ENCODE measurements around the gene CHI3L1.
A peak's percentile ranks its signal among the peaks of the same experiment; 100 is the strongest.
"Not testable (repeated sequence)": the region's sequence is repeated elsewhere in the genome, so short reads cannot be mapped to it uniquely, and the experiment has no call there.

Gene CHI3L1

DNA sequence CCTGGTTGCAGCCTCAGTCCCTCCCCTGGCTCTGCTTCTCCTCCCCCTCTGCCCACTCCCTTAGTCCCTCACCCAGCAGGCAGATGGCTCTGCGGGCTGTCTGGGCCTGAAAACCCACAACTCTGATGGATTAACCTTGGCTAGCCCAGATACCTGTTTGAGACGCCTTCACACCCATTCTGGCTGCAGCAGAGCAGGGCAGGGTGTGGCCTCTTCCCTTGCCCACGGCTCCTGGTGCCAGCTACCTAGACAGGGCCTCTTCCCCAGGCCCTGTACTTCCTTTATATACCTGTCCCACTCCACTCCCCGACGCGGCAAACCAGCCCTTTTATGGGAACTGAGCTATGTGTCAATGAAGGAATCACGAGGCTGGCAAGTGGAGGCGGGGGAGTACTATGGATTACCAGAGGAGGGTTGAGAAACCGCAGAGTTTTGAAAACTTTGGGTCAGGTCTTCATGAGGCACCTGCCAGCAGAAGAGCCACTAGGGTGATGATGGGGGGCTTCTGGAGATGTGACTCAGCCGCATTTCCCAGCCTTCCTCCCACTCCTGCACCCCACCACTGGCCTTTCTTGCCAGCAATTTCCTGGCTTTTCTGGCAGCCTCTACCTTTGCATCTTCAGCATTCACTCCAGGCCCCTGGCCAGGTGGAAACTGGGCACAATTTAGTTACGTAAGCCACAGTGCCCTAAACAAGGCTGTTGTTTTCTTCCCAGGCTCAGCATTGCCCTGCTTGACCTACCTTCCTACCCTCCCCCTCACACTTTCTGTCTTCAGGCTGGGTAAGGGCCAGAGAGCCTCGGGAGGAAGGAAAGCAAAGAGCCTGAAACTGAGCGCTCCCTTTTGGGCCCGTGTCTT, at the start of gene CHI3L1:
CHI3L1 (minus strand) TSS at position 259 of the 858 bp plus-strand sequence; CDS start at position 178, 81 bp downstream.
- no peak for DNase-seq

DNA sequence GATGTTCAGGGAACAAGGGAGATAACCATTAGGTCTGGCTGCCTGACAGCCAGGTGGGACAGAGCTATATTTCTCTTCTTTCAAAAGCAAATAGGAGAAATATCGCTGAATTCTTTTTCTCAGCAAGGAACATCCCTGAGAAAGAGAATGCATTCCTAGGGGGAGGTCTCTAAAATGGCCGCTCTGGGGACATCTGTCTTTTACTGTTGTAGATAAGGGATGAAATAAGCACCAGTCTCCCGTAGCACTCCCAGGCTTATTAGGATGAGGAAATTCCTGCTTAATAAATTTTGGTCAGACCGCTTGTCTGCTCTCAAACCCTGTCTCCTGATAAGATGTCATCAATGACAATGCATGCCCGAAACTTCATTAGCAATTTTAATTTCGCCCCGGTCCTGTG, 48.4 kb upstream of the CHI3L1 start:
- DNase-seq, result not testable (repeated sequence)

DNA sequence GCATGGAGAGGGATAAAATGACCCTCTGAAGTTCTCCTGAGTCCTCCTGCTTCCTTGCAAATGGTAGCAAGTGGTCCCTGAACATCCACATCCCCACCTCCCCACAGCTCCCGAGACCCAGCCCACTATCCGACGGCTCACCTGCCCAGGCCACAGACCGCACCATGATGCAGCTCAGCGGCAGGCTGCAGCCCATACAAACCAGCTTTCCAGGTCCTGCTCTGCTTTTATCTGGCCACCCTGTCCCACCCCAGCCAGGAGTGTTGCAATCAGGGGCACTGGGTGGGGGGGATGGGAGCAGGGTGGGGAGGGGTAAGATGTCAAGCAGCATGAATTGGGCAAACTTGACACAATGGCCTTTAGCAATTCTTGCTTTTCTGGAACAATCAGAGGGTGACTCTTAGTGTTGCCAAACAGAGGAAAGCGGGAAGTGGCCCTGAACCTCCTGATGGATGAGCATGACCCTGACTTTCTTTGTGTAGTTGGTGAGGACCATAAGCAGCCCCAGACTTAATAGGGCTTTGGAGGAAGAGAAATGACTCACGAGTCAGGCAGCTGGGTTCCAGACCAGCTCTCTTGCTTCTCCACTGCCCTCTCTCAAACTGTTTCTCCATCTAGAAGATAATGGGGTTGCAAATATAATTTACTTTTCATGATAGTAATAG, 43.1 kb upstream of the CHI3L1 start, which contains the start of gene CHIT1:
CHIT1 (minus strand) TSS at position 203 of the 665 bp plus-strand sequence; CDS start at position 166, 37 bp downstream.
- DNase-seq, result no peak

DNA sequence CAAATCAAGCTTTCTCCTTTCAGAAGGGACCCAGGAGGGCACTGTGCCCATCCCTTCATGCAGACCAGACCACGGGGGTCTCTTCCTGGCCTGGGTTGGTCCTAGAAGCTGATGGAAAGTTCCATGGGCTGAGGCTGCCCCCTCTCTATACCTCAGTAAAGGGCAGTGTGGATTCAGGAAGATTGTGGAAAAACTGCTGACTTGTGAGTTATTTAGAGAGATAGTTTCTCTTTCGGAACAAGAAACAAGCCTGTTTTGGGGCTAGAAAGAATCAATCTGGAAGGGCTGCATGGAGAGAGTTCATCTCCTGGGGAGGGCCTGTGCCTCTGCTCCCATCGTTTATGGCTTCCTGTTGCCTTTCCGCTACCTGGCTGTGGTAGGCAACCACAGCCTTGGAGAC, 42.2 kb upstream of the CHI3L1 start:
- DNase-seq, result no peak

DNA sequence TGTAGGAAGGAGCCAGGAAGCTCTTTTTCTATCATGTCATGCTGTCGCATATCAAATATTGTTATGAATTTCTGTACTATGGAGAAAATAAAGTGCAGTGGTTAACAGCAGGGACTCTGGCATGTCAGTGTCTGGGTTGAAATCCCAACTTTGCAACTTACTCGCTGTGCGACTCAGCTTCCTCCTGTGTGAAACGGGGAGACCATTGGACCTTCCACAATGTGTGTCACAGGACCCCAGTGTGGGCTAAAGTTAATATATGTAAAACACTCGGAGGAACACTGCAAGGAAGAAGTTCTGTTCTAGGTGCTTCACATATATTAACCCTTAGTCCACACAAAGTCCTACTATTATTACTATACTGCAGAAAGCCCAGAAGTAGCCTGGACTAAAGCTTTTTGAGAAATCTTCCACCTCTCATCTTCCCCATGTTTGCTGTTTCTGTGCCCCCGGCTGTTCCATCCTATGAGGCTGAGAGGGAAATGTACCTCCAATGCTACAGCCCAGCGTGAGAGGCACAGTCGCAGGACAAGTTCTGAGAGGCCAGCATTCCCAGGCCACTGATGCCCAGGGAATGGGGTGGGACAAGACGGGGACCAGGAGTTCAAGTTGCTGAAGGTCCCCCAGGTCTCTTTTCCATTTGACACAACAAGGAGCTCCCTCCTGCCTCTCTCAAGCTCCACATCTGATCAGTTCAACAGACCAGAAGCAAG, 41.0 kb upstream of the CHI3L1 start:
- DNase-seq, result no peak

DNA sequence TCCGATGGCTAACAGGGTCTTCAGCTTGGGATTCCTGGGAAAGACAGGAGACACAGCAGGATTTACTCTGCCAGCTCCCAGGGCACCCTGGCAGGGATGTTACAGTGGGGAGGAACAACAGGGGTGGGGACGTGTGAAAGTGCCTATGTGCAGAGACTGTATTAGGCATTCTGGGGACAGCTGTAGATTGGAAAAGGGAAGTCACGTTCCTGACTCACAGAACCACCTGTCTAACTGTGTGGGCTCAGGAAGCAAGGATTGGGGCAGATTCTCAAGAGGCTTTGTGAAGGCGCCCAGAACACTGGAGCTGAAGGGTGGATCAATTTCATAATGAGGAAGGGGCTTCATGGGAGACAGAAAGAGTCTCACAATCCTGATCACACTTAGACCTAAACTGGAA, 38.6 kb upstream of the CHI3L1 start:
- no peak for DNase-seq

DNA sequence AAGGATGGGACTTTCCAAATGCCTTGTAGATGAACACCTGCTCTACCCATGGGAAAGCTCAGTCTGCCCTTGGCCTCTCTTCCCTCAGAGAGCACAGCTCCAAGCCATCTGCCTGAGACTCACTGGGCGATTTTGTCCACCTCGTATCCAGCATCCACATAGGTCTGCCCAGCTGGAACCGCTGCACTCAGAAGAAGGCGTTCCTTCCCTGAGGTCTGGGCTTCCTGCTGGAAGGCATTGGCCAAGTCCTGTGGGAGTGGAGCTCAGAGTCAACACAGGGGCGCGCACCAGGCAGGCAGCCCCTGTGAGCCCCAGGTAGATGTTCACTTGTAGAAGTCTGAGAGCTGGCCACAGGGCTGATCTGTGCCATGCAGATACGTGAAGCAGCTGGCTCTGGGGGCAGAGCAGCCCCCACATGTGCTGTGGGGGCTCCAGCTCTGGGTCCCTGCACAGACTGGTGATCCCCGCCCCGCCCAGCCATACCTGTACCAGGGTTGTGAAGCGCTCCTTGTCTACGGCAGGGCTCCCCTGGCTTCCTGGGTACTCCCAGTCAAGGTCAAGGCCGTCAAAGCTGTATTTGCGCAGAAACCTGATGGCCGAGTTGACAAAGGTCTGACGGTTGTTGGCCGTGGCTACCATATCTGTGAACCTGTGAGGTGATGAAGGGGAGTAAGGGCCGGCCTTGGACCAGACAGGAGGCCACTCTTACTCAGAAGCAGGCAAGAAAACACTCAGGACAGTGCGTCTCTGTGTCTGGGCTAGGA, 36.7 kb upstream of the CHI3L1 start:
- no peak for DNase-seq

DNA sequence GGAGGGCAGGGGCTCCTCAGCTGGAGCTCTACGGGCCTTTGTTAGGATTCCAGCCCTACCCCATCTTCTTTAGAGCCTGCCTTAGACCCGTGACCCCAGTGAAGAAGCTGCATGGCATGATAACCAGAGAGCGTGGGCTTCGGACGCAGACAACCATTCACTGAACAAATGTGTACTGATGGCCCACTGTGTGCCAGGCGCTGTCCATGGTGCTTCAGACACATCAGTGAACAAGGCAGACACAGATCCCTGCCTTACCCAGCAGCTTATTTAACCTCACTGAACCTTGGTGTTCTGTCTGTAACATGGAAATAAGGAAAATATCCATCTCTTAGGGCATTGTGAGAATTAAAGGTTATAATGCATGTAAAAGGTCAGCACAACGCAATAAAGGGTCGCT, 33.4 kb upstream of the CHI3L1 start:
- peak; percentile 70 for DNase-seq

DNA sequence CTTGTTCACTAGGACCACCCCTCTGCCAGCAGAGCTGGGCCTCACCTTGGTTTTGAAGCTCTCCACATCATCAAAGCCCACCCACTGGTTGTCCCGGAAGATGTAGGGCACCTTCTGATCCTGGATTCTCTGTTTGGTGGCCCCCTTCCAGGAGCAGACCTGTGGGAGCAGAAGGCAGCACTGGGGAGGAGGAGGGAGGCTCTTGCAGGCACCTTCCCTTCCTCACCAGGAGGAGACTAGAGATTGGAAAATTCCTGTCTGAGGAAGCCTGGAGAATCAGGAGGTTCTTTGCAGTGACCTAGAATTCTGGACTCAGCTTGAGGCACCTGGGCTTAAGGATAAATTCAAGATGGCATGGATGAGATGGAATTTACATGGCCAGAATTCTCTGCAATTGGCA, 32.7 kb upstream of the CHI3L1 start:
- DNase-seq, result no peak

DNA sequence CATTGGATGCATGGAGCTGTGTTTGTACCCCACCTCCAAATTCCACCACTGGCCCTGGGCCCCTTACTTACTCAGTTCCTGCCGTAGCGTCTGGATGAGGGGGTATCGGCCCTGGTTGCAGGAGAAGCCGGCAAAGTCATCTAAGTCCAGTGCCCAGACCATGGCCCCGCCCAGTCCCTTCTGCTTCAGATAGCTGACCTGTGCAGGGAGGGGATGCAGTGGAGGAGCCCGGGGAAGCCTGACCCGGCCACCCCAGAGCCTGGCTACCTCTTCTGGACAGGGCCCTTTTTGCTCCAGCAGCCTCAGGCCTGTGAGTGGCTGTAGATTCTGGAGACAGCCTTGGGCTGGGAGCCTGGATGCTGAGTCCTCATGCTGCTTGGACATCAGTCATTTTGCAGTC, 31.2 kb upstream of the CHI3L1 start:
- DNase-seq, result no peak

DNA sequence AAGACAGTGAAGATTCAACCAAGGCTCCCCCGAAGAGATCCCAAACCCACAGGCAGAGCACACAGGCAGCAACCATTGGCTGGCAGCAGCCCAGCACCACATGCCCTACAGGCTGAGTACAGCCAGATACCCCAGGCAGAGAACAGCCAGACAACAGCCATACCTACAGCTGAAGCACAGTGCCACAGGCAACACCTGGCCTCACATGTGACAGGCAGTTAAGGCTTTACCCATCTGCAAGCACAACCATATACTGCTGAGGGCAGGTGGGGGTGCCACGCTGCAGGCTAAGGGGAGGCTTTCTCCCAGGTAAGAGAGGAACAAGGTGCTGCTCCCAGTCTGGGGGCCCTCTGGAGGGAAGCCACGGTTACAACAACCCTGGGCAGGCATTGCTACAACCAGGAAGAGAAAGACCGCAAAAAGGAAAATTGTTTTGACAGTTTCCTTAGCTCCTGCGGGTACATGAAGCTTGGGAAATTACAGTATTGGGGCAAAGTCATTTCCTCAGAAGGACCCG, 30.7 kb upstream of the CHI3L1 start:
- DNase-seq, result peak; percentile 66

DNA sequence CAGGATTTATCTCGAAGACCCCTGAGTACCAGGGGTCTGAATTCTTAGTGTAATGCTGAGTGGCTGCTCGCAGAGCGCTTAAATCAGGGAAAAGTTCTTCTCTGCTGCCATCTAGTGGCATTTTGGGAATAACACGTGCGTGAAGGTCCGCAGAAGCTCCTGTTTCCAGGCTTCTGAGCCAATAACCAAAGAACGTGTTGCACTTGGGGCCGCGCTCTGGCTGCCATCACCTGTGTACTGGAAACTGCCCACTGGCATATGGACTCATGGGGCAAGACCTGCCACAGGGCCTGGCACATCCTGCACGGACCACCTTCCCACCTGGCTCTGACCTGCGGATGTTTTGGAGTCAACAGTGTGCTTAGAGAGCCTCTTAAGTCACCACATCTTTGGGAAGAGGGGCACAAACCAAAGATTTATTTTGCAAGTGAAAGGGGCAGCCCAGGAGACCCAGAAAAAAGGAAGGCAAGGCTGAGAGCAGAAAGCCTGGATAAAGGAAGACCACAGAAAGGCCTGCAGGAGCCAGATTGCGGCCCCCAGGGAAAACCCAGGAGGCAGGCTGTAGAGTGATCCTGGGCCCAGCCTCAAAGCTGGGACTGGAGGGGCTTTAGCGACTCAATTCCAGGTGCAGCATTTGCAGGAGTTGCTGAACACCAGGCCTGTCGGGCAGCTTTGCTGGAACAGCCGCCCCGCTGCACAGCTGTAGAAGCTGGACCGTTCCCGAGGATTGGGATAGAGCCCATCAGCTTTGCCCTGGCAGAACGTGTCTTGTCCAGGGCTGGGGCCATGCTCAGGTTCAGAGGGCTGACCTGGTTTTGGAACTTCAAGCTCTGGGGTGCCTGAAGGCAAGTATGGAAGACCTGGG, 30.0 kb upstream of the CHI3L1 start:
- DNase-seq, result peak; percentile 79

DNA sequence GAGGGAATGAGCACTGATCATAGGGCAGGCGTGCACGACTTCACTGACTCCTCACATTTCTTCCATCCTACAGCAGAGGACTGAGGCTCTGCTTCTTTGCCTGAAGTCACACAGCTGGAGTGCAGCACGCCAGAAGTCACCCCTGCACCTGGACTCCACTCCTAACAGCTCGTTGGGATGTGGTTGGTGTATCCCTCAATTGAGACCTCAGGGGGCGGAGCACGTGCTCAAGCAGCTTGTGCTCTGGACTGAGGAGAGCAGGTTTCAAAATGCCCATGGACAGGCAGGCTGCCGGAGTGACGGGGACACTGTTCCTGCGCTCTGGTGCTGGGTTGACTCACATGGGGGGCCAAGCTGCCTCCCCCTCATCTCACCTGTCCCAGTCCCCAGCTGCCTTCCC, 29.1 kb upstream of the CHI3L1 start:
- DNase-seq, result no peak

DNA sequence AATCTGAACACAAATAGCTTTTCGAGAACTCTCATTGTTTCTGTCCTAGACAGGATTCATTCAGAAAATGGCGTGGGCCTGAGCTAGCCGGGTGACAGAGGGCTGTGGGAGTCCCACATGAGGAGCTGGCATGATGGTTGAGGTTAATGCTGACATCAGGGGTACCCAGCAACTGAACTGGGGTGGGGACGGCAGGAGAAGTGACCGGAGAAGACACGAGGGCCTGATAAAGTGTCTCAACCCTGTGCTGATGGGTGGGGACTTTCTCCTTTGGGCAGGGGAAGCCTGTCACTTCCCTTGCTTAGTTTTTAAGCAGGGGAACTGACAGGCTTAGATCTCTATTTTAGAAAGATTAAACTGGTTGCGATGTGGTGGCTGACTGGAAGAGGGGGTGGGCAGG, 28.4 kb upstream of the CHI3L1 start:
- DNase-seq, result no peak

DNA sequence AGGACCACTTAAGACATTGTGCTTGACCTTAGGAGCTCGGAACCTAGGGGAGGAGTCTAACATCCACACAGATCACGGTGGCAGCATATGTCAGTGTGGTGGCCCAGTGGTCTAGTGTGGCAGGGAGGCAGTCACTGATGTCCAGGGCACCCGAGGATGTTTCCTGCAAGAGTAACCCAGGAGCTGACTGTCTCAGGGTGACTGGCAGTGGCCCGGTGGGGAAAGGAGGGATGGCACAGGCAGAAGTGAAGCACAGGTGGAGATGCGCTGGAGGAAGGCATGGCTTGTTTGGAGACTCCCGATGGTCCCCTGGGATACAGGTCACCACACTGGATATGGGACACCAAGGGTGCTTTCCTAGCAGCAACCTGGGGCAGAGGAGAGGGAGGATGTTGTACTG, 26.6 kb upstream of the CHI3L1 start:
- no peak for DNase-seq

DNA sequence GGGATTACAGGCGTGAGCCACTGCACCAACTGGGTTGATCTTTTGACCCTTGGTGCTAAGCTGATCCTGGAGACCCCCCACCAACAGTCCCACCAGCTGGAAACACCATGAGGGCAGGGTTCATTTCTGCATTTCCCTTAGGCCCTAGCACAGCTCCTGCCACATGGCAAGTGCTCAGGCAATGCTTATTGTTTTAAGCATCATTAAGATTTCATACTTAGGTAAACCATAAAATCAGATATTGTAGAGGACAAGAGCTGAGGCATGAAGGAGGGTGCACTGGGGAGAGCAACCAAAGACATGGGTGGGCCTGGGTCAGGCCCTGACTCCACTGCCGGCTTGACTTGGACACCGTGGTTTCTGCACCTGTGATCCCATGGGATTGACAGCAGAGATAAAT, 25.3 kb upstream of the CHI3L1 start:
- DNase-seq, result peak; percentile 7

DNA sequence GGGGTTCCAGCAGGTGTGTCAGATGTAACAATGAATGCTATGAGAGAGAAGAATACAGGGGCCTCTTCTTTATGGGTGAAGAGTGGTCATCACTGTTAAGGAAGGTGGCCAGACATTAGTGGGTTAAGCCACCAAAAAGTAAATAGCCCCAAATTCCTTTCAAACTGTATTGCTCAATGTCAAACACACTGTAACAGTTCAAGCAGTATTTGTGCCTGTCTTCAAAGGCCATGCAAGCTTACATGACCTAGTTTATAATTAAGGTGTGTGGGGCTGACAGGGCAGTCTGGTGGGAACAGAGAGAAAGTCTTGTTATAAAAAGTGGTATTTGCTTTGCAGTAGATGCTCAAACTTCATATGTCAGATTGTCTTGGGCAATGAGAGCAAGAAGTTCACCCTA, 24.5 kb upstream of the CHI3L1 start:
- DNase-seq, result peak; percentile 27

DNA sequence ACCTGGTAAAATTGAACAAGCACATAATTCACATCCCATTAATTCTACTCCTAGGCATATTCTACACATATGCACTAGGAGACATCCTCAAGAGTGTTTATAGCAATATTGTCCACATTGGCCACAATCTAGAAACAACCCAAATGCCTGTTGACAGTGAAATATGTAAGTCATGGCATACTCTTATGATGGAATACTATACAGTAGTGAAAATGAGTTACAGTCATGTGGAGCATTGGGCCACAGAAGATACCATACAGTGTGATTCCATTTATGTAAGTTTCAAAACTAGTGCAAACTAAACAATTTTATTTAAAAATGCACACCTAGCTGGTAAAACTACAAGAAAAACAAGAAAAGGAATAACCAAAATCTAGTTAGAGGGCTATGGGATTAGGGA, 23.8 kb upstream of the CHI3L1 start:
- DNase-seq, result no peak

DNA sequence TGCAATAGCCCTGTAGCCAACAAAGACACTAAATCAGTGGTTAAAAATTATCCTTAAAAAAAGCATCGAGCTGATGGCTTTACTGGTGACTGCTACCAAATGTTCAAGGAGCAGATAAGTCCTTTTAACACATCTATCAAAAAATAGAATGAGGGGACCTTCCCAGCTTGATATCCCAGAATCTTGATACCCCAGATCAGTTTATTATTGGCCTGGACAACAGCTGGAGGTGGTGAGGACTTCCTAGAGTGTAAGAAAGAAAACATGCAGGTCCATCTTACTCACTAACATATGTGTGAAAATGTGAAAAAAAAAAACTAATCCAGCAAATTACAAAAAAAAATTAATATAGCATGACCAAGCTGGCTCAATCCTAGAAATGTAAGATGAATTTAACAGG, 21.7 kb upstream of the CHI3L1 start:
- DNase-seq, result no peak

DNA sequence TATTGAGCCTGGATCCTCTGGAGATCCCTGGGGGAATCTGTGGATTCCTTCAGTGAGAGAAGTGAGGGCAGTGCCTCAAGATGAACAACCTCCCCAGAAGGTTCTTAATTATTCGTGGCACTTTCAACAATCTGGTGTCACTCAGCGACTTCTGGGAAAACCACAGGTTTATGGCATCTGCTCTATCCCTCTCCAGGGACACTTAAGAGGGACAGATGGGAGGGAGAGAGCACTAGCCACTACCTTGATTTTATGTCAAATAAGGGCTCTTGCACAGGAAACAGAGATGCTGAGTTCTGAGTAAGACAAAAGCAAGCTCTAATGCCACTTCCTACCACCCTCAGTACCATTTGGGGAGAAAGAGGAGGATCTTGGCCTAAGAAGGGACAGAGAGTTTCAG, 21.2 kb upstream of the CHI3L1 start:
- DNase-seq, result no peak

DNA sequence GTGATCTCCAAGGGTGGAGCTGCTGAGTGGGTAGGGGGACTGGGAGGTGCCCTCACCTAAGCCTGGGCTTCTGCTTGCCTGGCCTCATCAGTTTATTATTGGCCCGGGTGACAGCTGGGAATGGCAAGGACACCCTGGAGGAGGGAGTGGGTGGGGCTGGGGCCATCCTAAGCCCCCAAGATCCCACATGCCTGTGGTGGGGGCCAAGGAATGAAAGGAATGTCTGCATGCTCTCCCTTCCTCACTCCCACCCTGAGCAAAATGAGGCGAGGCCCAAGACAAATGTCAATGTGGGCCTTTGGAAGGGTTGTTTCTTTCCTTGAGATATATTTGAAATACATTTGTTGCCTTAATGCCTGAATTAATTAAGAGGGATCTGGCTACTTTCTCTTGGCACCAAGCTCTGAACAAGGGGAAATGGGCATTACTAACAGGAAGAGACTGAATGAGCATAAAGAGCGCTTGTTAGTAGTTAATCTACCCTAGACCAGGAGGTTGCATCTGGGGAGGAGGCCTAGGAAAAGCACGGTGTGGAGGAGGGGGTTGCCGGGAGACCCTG, 19.7 kb upstream of the CHI3L1 start:
- peak; percentile 70 for DNase-seq

Measured in islet precursor cell (in vitro differentiated cells).